HG03558 (cell line): Measurements from ENCODE around the gene E2F1.
A peak's percentile ranks its signal among the peaks of the same experiment; 100 is the strongest.

Source experiments
- ATAC-seq: cut with Tn5 transposase; IDR thresholded peaks from one replicate; pipeline ENCODE4 v1.9.1; 2021; ENCODE audit warnings: moderate number of reproducible peaks; ENCODE audit not compliant: unreplicated experiment; ENCODE audit errors: extremely low read depth

The E2F1 gene

GRCh38 chr20:33673410-33674293, 12.5 kb downstream of the E2F1 start:
- ATAC-seq = no peak

- ATAC-seq = no peak
These were observed 13.1 kb downstream of the E2F1 start for GRCh38 chr20:33673114-33673409.

- no peak for ATAC-seq
These were observed 13.6 kb downstream of the E2F1 start for GRCh38 chr20:33672426-33673113.

- no peak for ATAC-seq
These were observed 14.5 kb downstream of the E2F1 start for GRCh38 chr20:33671573-33672288.

GRCh38 chr20:33670715-33671499, 15.3 kb downstream of the E2F1 start:
- ATAC-seq = no peak

- no peak for ATAC-seq
These were observed 16.1 kb downstream of the E2F1 start for GRCh38 chr20:33669873-33670640.

GRCh38 chr20:33669224-33669623, 17.0 kb downstream of the E2F1 start:
- no peak for ATAC-seq

GRCh38 chr20:33668466-33669155, 17.6 kb downstream of the E2F1 start:
- ATAC-seq = no peak

- no peak for ATAC-seq
These were observed 18.3 kb downstream of the E2F1 start for GRCh38 chr20:33667676-33668465.

- no peak for ATAC-seq
These were observed 18.9 kb downstream of the E2F1 start for GRCh38 chr20:33667245-33667675.

GRCh38 chr20:33666293-33667244, 19.6 kb downstream of the E2F1 start, which contains the start of gene ACTL10:
ACTL10 (plus strand) TSS chr20:33666943; CDS start chr20:33667498, 555 bp downstream.
- ATAC-seq = peak; percentile 43

- no peak for ATAC-seq
These were observed 21.4 kb downstream of the E2F1 start for GRCh38 chr20:33664762-33665144.

- no peak for ATAC-seq
These were observed 22.0 kb downstream of the E2F1 start for GRCh38 chr20:33664085-33664761.

GRCh38 chr20:33663161-33664084, 22.8 kb downstream of the E2F1 start:
- no peak for ATAC-seq

- ATAC-seq = no peak
These were observed 24.0 kb downstream of the E2F1 start, which contains the start of gene C20orf144 for GRCh38 chr20:33662172-33662571. C20orf144 (plus strand) TSS chr20:33662327; CDS start chr20:33662346, 19 bp downstream.
